ENCODE measurements around the gene MRPS12. TPM values are rescaled to one million over a fixed set of nuclear protein-coding genes. Genes with fewer than 3 reads are reported as not detected.

Gene MRPS12
- total RNA-seq, 1 experiment from 2014 or later: 82.5 TPM

GRCh38 chr19:38956264-38956663 lies 25.5 kb downstream of the MRPS12 start:
- Mint-ChIP-seq H3K9me3 (ENCODE audit: unreplicated experiment) (no peaks in the 10 kb centered on the region), H3K4me3 (ENCODE audit: unreplicated experiment) (no peak overlapping the region), H3K4me1 (ENCODE audit: low read depth, unreplicated experiment) (peaks cover 19% of the 10 kb centered on the region), H3K27ac (ENCODE audit: unreplicated experiment) (no peak overlapping the region), H3K36me3 (ENCODE audit: insufficient read depth, unreplicated experiment) (peaks cover 20% of the 10 kb centered on the region), H3K27me3 (ENCODE audit: insufficient read depth, unreplicated experiment) (no peaks in the 10 kb centered on the region)
- no peak for TF ChIP-seq CTCF (IDR thresholded peaks at IDR 0.05; ENCODE audit: insufficient read depth in 1 of 2, low read depth in 1 of 2, low read length in 1 of 2, severe bottlenecking in 1 of 2, unreplicated experiment in 1 of 2)
- Histone ChIP-seq H3K36me3 (ENCODE audit: control insufficient read depth, insufficient read depth, low read length) (no peaks in the 10 kb centered on the region; the same call in none of the 2 replicates), H3K9me3 (no peaks in the 10 kb centered on the region), H3K4me1 (peaks cover 18% of the 10 kb centered on the region), H3K27me3 (replicated peaks; ENCODE audit: control insufficient read depth, insufficient read depth, low read length) (no peaks in the 10 kb centered on the region), H3K4me3 (ENCODE audit: low read depth, low read length) (no peak overlapping the region)
- intact Hi-C loops (cut with micrococcal nuclease; ENCODE audit: unreplicated experiment): no loop called here
- POLR2A ChIA-PET: no interaction called here
- DNase-seq: no peak
- CTCF ChIA-PET: interaction anchor here (0.7 kb wide), 2 partner anchors 26 to 252 kb away, joined by 3 read pairs; partner anchors contain the start of genes MRPS12 and SARS2
- BruUV-seq (replicated peaks): no TSS peak

- H3K9me3 ChIP-seq: no peaks in the 10 kb centered on the region
- Mint-ChIP-seq H3K27me3 (ENCODE audit: insufficient read depth, unreplicated experiment) (no peaks in the 10 kb centered on the region), H3K36me3 (ENCODE audit: insufficient read depth, unreplicated experiment) (peaks cover under 1% of the 10 kb centered on the region), H3K4me1 (ENCODE audit: low read depth, unreplicated experiment) (peaks cover 19% of the 10 kb centered on the region), H3K27ac (ENCODE audit: unreplicated experiment) (no peak overlapping the region), H3K4me3 (ENCODE audit: unreplicated experiment) (no peak overlapping the region), H3K9me3 (ENCODE audit: unreplicated experiment) (no peaks in the 10 kb centered on the region)
- no TSS peak for BruUV-seq (replicated peaks)
- intact Hi-C loops (cut with micrococcal nuclease; ENCODE audit: unreplicated experiment): no loop called here
- H3K4me3 ChIP-seq (ENCODE audit: low read depth, low read length): no peak overlapping the region
- no peak for TF ChIP-seq CTCF (IDR thresholded peaks at IDR 0.05; ENCODE audit: insufficient read depth in 1 of 2, low read depth in 1 of 2, low read length in 1 of 2, severe bottlenecking in 1 of 2, unreplicated experiment in 1 of 2)
- peaks cover 4% of the 10 kb centered on the region; the same call in 1 of the 2 replicates for H3K4me1 ChIP-seq
- H3K27me3 ChIP-seq (replicated peaks; ENCODE audit: control insufficient read depth, insufficient read depth, low read length): no peaks in the 10 kb centered on the region
- ChIA-PET POLR2A (no interaction called here), CTCF (interaction anchor here (0.7 kb wide), 1 partner anchor 18 kb away, joined by 3 read pairs; the partner anchor contains the start of gene FBXO17)
- no peaks in the 10 kb centered on the region; the same call in none of the 2 replicates for H3K36me3 ChIP-seq (ENCODE audit: control insufficient read depth, insufficient read depth, low read length)
- no peak for DNase-seq
Observed at GRCh38 chr19:38958301-38958700, 27.6 kb downstream of the MRPS12 start.

GRCh38 chr19:38959618-38960017 lies 28.9 kb downstream of the MRPS12 start:
- no peaks in the 10 kb centered on the region for H3K9me3 Mint-ChIP-seq (ENCODE audit: unreplicated experiment)
- TF ChIP-seq CTCF (IDR thresholded peaks at IDR 0.05; ENCODE audit: insufficient read depth in 1 of 2, low read depth in 1 of 2, low read length in 1 of 2, severe bottlenecking in 1 of 2, unreplicated experiment in 1 of 2): no peak
- intact Hi-C loops (cut with micrococcal nuclease; ENCODE audit: unreplicated experiment): no loop called here
- H3K4me3 Mint-ChIP-seq (ENCODE audit: unreplicated experiment): no peak overlapping the region
- H3K27ac Mint-ChIP-seq (ENCODE audit: unreplicated experiment): no peak overlapping the region
- H3K4me3 ChIP-seq (ENCODE audit: low read depth, low read length): no peak overlapping the region
- no peaks in the 10 kb centered on the region; the same call in 1 of the 2 replicates for H3K4me1 ChIP-seq
- peaks cover under 1% of the 10 kb centered on the region for H3K36me3 ChIP-seq (ENCODE audit: control insufficient read depth, insufficient read depth, low read length)
- no peaks in the 10 kb centered on the region for H3K27me3 Mint-ChIP-seq (ENCODE audit: insufficient read depth, unreplicated experiment)
- no peaks in the 10 kb centered on the region for H3K9me3 ChIP-seq
- CTCF ChIA-PET: interaction anchor here (0.7 kb wide), 1 partner anchor 16 kb away, joined by 3 read pairs; no protein-coding TSS in a partner anchor
- H3K27me3 ChIP-seq (replicated peaks; ENCODE audit: control insufficient read depth, insufficient read depth, low read length): no peaks in the 10 kb centered on the region
- H3K36me3 Mint-ChIP-seq (ENCODE audit: insufficient read depth, unreplicated experiment): peaks cover 10% of the 10 kb centered on the region
- H3K4me1 Mint-ChIP-seq (ENCODE audit: low read depth, unreplicated experiment): peaks cover 11% of the 10 kb centered on the region
- BruUV-seq (replicated peaks): no TSS peak
- no peak for DNase-seq
- POLR2A ChIA-PET: interaction anchor here (0.9 kb wide), 1 partner anchor 32 kb away, joined by 3 read pairs; no protein-coding TSS in a partner anchor

Data from Caco-2 (cell line).